ENCODE measurements around the gene ADAM12. TPM values are rescaled to one million over a fixed set of nuclear protein-coding genes. Genes with fewer than 3 reads are reported as not detected.

Gene ADAM12
- total RNA-seq, 1 experiment from 2014 or later: not detected

DNA sequence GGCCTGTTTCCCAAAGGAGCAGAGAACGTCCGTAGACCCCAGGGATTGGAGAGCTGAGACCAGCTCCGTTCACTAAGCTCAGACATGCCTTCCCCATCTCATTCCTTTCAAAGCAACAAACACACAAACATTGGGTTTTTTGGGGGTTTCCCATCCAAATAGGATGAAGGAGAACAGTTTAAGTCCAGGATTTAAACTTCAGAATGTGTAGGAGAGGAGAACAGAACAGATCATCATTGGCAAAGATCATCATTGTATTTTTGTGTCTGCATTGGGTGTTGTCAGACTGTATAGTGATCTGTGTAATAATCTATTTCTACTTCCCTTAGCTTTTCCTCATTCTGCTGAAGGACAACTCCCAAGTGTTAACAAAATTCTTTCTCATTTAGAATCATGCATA lies 314.0 kb downstream of the ADAM12 start:
- H3K27me3 ChIP-seq (ENCODE audit: insufficient read depth, low read length): peaks cover 74% of the 10 kb centered on the region
- BruUV-seq (replicated peaks): no TSS peak
- no peak overlapping the region for H3K4me2 ChIP-seq (ENCODE audit: low read length)
- POLR2A ChIA-PET: no interaction called here
- H3K9ac ChIP-seq (ENCODE audit: low read length): no peak overlapping the region
- TF ChIP-seq CEBPB (IDR thresholded peaks at IDR 0.05; ENCODE audit: low read depth) (no peak), JUND (IDR thresholded peaks at IDR 0.05) (no peak), RAD21 (IDR thresholded peaks at IDR 0.05; ENCODE audit: low read depth) (no peak), ELF1 (IDR thresholded peaks at IDR 0.05; ENCODE audit: borderline replicate concordance, low read depth) (no peak), EGR1 (IDR thresholded peaks at IDR 0.05; ENCODE audit: low read depth) (no peak), YY1 (IDR thresholded peaks at IDR 0.05; ENCODE audit: extremely low read depth, insufficient replicate concordance, low read depth, low read length) (no peak), TCF7L2 (IDR thresholded peaks at IDR 0.05; ENCODE audit: borderline replicate concordance, extremely low read depth, insufficient read depth, insufficient read length) (no peak)
- TF ChIP-seq, protein P1, sequence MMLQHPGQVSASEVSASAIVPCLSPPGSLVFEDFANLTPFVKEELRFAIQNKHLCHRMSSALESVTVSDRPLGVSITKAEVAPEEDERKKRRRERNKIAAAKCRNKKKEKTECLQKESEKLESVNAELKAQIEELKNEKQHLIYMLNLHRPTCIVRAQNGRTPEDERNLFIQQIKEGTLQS (IDR thresholded peaks at IDR 0.05): no peak
- DNase-seq (ENCODE audit: low read depth, low spot score) (no peak), ATAC-seq (no peak)
- no peaks in the 10 kb centered on the region for H3K9me2 ChIP-seq (ENCODE audit: insufficient read depth)
- H4K20me1 ChIP-seq (ENCODE audit: insufficient read depth): no peaks in the 10 kb centered on the region
- H2AFZ ChIP-seq (ENCODE audit: low read depth, low read length, poor library complexity, severe bottlenecking): no peak overlapping the region
- 0 out of 4 replicates have a peak, but pooled peaks cover 0 to 7% of the 10 kb centered on the region in 2 experiments for H3K4me1 ChIP-seq (ENCODE audit: control insufficient read depth in 1 of 2, insufficient read depth in 2 of 2, low read length in 2 of 2)
- RAD21 ChIA-PET (ENCODE audit: low non-redundant PET in 1 of 2, low total read pairs in 2 of 2, uncharacterized antibody in 2 of 2, unreplicated experiment in 2 of 2): no interaction called here
- no peak overlapping the region for H3K27ac ChIP-seq (ENCODE audit: low read depth, low read length)
- no peaks in the 10 kb centered on the region for H3K79me2 ChIP-seq (ENCODE audit: insufficient read depth, low read length)
- no peaks in the 10 kb centered on the region for H3K36me3 ChIP-seq (ENCODE audit: control insufficient read depth in 1 of 2, insufficient read depth in 2 of 2, low read length in 2 of 2)
- CTCF ChIA-PET: no interaction called here
- no peaks in the 10 kb centered on the region for H3K9me3 ChIP-seq (ENCODE audit: control insufficient read depth in 1 of 2, insufficient read depth in 1 of 2, low read depth in 1 of 2, low read length in 2 of 2)
- intact Hi-C loops (cut with micrococcal nuclease): no loop called here
- no peak overlapping the region for H3K4me3 ChIP-seq (replicated peaks in 1 of 2; ENCODE audit: low read depth in 1 of 2, low read length in 2 of 2)

DNA sequence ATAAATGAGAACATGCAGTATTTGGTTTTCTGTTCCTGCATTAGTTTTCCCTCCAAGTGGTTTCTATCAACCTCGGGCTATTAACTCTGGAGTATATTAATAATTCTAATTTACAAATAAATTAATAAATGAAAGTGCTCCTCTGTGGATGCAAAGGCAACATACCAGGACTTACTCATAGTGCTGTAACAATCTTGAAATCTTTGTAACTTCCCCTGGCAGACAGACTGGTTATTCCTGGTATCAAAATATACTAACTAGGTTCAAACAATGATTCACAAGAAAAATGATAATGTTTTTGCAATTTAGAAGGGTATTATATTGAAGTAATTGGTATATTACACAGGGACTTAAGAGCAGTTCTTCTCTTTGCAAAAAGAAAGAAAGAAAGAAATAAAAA lies 314.7 kb downstream of the ADAM12 start:
- 0 out of 4 replicates have a peak, but pooled peaks cover 0 to 7% of the 10 kb centered on the region in 2 experiments for H3K4me1 ChIP-seq (ENCODE audit: control insufficient read depth in 1 of 2, insufficient read depth in 2 of 2, low read length in 2 of 2)
- no peaks in the 10 kb centered on the region for H3K9me3 ChIP-seq (ENCODE audit: control insufficient read depth in 1 of 2, insufficient read depth in 1 of 2, low read depth in 1 of 2, low read length in 2 of 2)
- H4K20me1 ChIP-seq (ENCODE audit: insufficient read depth): no peaks in the 10 kb centered on the region
- RAD21 ChIA-PET (ENCODE audit: low non-redundant PET in 1 of 2, low total read pairs in 2 of 2, uncharacterized antibody in 2 of 2, unreplicated experiment in 2 of 2): no interaction called here
- H3K9ac ChIP-seq (ENCODE audit: low read length): no peak overlapping the region
- CTCF ChIA-PET: no interaction called here
- H2AFZ ChIP-seq (ENCODE audit: low read depth, low read length, poor library complexity, severe bottlenecking): no peak overlapping the region
- intact Hi-C loops (cut with micrococcal nuclease): no loop called here
- H3K36me3 ChIP-seq (ENCODE audit: control insufficient read depth in 1 of 2, insufficient read depth in 2 of 2, low read length in 2 of 2): no peaks in the 10 kb centered on the region
- BruUV-seq (replicated peaks): no TSS peak
- DNase-seq (ENCODE audit: low read depth, low spot score): no peak
- H3K27ac ChIP-seq (ENCODE audit: low read depth, low read length): no peak overlapping the region
- POLR2A ChIA-PET: no interaction called here
- H3K27me3 ChIP-seq (ENCODE audit: insufficient read depth, low read length): peaks cover 74% of the 10 kb centered on the region
- no peak for ATAC-seq
- H3K4me2 ChIP-seq (ENCODE audit: low read length): no peak overlapping the region
- no peaks in the 10 kb centered on the region for H3K79me2 ChIP-seq (ENCODE audit: insufficient read depth, low read length)
- H3K9me2 ChIP-seq (ENCODE audit: insufficient read depth): no peaks in the 10 kb centered on the region
- no peak overlapping the region for H3K4me3 ChIP-seq (replicated peaks in 1 of 2; ENCODE audit: low read depth in 1 of 2, low read length in 2 of 2)
- TF ChIP-seq ZNF274 (IDR thresholded peaks at IDR 0.05; ENCODE audit: low read depth, low read length) (no peak), CBX3 (IDR thresholded peaks at IDR 0.05; ENCODE audit: low read depth) (no peak), RAD21 (IDR thresholded peaks at IDR 0.05; ENCODE audit: low read depth) (no peak), SRF (IDR thresholded peaks at IDR 0.05; ENCODE audit: low read depth) (no peak), FOSL1 (IDR thresholded peaks at IDR 0.05; ENCODE audit: low read depth) (no peak), SIN3A (IDR thresholded peaks at IDR 0.05; ENCODE audit: low read depth) (no peak), JUND (IDR thresholded peaks at IDR 0.05) (no peak), EGR1 (IDR thresholded peaks at IDR 0.05; ENCODE audit: low read depth) (no peak), TCF7L2 (IDR thresholded peaks at IDR 0.05; ENCODE audit: borderline replicate concordance, extremely low read depth, insufficient read depth, insufficient read length) (no peak), CEBPB (IDR thresholded peaks at IDR 0.05; ENCODE audit: low read depth) (no peak), SP1 (IDR thresholded peaks at IDR 0.05; ENCODE audit: low read depth) (no peak), EZH2 (IDR thresholded peaks at IDR 0.05) (no peak)
- TF ChIP-seq, protein P2, sequence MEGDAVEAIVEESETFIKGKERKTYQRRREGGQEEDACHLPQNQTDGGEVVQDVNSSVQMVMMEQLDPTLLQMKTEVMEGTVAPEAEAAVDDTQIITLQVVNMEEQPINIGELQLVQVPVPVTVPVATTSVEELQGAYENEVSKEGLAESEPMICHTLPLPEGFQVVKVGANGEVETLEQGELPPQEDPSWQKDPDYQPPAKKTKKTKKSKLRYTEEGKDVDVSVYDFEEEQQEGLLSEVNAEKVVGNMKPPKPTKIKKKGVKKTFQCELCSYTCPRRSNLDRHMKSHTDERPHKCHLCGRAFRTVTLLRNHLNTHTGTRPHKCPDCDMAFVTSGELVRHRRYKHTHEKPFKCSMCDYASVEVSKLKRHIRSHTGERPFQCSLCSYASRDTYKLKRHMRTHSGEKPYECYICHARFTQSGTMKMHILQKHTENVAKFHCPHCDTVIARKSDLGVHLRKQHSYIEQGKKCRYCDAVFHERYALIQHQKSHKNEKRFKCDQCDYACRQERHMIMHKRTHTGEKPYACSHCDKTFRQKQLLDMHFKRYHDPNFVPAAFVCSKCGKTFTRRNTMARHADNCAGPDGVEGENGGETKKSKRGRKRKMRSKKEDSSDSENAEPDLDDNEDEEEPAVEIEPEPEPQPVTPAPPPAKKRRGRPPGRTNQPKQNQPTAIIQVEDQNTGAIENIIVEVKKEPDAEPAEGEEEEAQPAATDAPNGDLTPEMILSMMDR (IDR thresholded peaks at IDR 0.05 in 2 of 3, conservative IDR thresholded peaks at IDR 0.05 in 1 of 3; ENCODE audit: borderline replicate concordance in 1 of 3, insufficient read depth in 1 of 3, low read depth in 2 of 3, low read length in 2 of 3): no peak
- TF ChIP-seq, protein P3, sequence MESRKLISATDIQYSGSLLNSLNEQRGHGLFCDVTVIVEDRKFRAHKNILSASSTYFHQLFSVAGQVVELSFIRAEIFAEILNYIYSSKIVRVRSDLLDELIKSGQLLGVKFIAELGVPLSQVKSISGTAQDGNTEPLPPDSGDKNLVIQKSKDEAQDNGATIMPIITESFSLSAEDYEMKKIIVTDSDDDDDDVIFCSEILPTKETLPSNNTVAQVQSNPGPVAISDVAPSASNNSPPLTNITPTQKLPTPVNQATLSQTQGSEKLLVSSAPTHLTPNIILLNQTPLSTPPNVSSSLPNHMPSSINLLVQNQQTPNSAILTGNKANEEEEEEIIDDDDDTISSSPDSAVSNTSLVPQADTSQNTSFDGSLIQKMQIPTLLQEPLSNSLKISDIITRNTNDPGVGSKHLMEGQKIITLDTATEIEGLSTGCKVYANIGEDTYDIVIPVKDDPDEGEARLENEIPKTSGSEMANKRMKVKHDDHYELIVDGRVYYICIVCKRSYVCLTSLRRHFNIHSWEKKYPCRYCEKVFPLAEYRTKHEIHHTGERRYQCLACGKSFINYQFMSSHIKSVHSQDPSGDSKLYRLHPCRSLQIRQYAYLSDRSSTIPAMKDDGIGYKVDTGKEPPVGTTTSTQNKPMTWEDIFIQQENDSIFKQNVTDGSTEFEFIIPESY (IDR thresholded peaks at IDR 0.05; ENCODE audit: extremely low read depth, insufficient replicate concordance, low read length): no peak
